GM10266 (cell line): ENCODE measurements around the gene PRRT4.

Experiments
- DNase-seq: peaks from one replicate; pipeline ENCODE4 v3.0.0; 2012; ENCODE audit errors: extremely low spot score
- TF ChIP-seq, protein P1 (sequence below): IDR thresholded peaks from 2 replicates; pipeline ENCODE4 v1.5.1; 2012; ENCODE audit warnings: mild to moderate bottlenecking, low read depth; ENCODE audit not compliant: control insufficient read depth, insufficient read depth; ENCODE audit errors: missing control alignments

Gene PRRT4

GRCh38 chr7:128352636-128353035 lies 8.9 kb downstream of the PRRT4 start:
- TF ChIP-seq, protein P1, sequence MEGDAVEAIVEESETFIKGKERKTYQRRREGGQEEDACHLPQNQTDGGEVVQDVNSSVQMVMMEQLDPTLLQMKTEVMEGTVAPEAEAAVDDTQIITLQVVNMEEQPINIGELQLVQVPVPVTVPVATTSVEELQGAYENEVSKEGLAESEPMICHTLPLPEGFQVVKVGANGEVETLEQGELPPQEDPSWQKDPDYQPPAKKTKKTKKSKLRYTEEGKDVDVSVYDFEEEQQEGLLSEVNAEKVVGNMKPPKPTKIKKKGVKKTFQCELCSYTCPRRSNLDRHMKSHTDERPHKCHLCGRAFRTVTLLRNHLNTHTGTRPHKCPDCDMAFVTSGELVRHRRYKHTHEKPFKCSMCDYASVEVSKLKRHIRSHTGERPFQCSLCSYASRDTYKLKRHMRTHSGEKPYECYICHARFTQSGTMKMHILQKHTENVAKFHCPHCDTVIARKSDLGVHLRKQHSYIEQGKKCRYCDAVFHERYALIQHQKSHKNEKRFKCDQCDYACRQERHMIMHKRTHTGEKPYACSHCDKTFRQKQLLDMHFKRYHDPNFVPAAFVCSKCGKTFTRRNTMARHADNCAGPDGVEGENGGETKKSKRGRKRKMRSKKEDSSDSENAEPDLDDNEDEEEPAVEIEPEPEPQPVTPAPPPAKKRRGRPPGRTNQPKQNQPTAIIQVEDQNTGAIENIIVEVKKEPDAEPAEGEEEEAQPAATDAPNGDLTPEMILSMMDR = no peak
- peak; percentile 29 for DNase-seq

- DNase-seq = peak; percentile 30
- TF ChIP-seq, protein P1 = no peak
Measured at GRCh38 chr7:128352153-128352537, 9.3 kb downstream of the PRRT4 start.

DNA sequence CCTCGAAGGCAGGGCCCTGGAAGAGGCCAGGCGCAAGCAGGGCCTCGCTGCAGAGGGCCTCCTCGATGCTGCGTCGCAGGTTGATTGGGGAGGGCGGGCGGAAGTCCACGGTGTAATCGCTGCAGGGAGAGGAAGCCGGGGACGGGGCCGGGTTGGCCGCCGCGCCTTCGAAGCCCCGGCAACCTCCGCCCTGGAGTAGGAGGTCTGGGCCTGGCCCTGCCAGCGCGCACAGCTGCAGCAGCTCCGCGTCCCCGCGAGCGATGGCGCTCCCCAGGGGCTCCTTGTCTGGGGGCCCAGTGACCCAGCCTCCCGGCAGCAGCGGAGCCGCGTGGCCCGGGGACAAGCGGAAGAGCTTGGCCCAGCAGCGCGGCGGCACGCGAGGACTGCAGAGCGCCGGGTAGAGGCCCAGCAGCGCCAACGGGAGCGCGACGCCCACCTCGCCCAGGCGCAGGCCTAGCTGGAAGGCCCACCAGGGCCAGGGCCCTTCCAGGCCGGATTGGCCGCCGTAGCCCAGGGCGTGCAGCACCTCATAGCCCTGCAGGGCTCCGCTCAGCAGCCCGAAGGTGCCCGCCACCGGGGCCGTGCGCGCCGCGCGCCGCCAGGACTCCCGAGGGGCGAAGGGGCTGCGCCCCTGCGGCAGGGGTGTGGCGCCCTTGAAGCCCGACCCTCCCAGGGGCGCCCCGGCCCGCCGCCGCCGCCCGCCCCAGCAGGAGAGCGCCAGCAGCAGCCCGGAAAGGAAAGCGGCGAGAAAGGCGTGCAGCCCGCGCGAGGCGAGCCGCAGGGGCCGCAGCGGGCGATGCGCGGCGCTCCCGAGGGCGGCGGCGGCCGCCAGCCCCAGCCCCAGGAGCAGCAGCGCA lies 10.0 kb downstream of the PRRT4 start:
- peak; percentile 30 for DNase-seq
- TF ChIP-seq, protein P1 = no peak

- TF ChIP-seq, protein P1 = no peak
- no peak for DNase-seq
Measured at GRCh38 chr7:128350708-128351295, 10.7 kb downstream of the PRRT4 start.

DNA sequence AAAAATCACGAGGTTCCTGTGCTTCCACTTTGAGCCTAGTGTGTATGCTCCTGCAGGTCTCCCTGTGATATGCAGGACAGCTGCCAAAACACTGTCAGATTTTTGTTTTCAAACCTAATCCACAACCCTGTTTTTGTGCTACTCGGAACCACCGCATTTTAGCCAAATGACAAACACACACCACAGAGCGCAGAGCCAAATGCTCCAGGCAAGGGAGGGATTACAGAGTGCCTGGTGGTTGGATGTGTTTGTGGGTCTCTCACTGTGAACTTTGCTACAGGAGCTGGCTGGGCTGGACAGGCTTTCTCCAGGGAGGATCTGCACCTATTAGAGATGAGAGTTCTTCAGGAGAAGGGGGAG lies 12.0 kb downstream of the PRRT4 start:
- DNase-seq = no peak
- TF ChIP-seq, protein P1 = no peak

GRCh38 chr7:128347647-128348097 lies 13.8 kb downstream of the PRRT4 start:
- peak; percentile 63 for DNase-seq
- TF ChIP-seq, protein P1 = peak; percentile 50

- TF ChIP-seq, protein P1 = no peak
- no peak for DNase-seq
Measured at GRCh38 chr7:128344431-128344774, 17.1 kb downstream of the PRRT4 start.
